NCI-H2227 treated with DMSO at 0.1 percent for 48 hours (cell line): ENCODE measurements around the gene KCNA1.
A peak's percentile ranks its signal among the peaks of the same experiment; 100 is the strongest.
"Not testable (repeated sequence)": the region's sequence is repeated elsewhere in the genome, so short reads cannot be mapped to it uniquely, and the experiment has no call there.

Experiments used
- DNase-seq: peaks from one replicate; lab custom pipeline; 2025; lab: John Stamatoyannopoulos, UW

KCNA1 gene

DNA sequence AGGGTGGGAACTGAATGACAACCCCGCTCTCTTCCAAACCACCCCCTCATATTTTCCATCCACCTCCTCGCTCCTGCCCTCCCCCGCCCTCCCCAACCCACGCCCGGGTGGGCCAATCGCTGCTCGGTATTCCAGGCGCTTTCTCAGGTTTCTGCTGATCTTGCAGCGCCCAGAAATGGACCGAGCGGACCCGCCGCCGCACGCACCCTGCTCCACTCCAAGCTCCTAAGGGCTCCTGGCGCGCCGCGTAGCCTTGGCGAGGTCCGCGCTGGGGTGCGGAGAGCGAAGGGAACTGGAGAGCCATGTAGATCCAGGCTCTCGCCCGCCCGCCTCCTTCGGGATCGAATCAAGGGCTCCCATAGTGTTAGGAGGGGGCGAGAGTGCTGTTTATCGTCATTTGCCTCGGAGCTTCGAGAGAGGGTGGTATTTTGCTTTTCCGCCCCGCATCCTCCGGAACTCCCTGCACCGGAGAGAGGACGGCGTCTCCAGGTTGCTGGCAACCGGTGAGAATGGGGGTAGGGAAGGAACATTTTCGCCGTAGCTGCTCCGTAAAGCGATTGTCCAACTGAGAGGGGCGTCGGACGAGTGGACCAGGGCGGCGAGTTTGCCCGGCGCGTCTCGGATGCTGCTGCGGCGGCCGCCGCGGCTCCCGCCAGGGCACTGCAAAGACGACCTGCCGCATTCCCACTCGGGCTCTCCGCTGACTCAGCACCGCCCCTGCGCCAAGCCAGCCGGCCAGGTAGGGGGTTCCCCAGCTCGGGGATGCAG lies at the start of gene KCNA1:
KCNA1 (plus strand) TSS at position 172 of the 768 bp plus-strand sequence. CDS start 1,474 bp downstream, outside the sequence.
- DNase-seq, result no peak

DNA sequence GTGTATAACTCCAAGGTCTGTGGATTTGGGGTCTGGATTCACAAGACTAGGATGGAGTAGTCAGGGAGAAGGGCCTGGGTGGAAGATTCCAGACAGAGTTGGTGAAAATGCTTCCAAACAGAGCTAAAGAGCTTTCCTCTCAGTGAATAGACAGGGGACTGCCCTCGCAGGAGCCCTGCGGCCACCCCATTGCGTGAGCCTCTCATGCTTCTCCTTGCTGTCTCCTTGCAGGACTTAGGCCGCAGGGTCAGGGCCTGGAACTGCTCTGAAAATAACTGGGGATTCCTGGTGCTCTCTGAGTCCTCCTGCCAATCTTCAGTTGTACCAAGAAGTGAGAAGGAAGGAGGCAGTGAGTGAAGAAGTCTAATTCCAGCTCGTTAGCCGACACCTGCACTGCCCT lies 49.0 kb upstream of the KCNA1 start:
- no peak for DNase-seq

DNA sequence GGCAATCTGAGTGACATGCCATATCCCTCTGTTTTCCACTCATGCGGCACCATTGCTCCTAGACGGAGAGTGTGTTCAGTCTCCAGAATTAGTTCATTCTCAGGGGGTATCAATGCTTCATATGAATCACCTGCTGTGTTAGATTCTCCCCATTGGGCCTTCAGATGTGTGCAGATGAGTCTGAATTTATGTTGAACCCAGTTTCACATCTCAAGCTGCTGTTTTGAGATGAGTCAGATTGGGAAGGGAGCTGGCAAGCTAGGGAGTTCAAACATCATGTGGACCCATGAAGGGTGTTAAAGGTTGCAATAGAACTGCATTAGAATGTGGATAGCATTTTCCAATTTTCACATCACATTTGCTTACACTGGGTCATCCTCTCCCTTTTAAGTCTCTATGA lies 46.9 kb upstream of the KCNA1 start:
- no peak for DNase-seq

DNA sequence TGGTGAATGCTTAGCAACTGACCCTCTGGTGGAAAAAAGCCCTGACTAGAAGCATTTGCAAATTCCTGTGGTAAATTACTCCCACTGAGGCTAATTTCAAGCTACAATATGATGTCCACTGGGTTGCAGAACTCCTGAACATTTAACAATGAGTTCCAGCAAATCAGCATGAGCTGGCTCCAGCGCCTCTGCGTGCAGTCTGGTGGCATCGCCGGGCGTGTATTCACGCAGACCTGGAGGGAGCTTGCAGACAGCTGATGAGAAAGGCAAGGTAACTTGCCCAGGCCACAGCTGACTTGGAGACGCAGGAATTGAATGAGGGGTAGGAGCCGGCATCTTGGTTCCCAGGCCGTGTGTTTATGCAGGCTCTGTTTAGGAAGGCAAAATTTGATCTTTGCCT lies 45.1 kb upstream of the KCNA1 start:
- DNase-seq, result no peak

GRCh38 chr12:4865246-4865645 lies 44.5 kb upstream of the KCNA1 start:
- DNase-seq, result no peak

DNA sequence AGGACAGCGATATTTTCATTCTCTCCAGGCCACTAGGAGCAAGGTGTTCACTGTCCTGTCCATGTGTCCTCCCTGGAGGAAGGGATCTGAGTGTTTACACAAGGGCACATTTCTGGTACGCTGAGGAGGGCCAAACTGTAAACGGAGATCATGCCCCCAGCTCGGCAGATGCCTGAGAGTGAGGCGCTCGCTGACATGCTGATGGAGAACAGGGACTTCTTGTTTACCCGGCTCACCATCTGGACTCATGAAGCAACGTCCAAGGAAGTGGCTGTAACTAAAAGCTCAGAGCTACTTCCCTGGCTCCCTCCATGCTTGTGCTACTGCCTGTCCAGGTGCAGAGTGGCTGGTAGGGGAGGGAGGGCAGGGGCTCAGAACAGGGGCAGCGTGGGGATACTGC lies 43.4 kb upstream of the KCNA1 start:
- no peak for DNase-seq

DNA sequence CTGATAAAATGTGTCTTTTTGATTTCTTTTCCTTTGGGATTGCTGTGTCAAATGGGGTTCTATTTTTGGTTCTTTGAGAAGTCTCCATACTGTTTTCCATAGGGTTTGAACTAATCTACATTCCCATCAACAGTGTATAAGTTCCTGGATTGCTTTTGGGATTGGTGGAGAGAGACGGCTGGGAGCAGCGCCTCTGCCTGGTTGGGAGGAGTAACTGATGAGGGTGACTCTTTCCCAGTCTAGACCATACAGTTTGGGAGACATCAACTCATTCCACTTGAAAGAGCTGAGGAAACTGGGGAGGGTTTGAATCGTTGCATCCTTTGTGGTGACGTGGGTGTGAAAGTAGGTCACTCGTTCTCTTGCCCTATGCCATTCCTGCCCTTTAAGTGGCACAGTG lies 42.3 kb upstream of the KCNA1 start:
- DNase-seq, result no peak

DNA sequence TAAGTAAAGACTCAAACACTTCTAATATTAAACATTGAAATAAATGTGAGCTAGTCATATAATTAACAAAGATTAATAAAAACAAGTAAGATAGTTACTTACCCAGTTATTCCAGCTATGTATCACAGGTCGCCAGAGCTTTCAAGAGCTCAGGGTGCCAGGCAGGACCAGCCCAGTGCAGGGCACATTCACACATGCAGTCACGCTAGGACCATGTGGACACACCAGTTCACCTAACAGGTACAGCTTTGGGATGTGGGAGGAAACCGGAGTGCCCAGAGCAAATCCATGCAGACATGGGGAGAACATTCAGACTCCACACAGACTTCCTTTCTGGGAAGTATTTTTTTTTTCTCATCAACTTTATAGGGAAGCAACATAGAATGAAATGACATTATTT lies 39.3 kb upstream of the KCNA1 start:
- no peak for DNase-seq

DNA sequence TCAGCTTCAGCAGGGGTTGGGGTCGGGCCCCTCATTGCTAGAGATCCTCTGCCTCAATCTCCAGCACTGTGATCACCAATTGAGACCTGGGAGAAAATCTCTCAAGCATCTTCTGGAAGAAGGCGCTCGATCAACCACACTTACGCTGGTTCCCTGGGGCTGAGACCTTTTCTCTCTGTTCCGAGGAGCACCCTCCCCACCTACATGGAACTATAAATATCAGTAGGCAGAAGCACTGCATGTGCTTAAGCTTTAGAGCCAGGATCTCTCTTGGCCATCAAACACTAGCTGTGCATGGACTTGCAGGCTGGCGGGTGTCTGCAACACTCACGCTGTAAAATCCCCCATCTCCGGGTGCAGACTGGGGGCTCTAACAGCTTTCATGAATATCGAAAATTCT lies 38.2 kb upstream of the KCNA1 start:
- DNase-seq, result no peak

- DNase-seq, result no peak
Measured at GRCh38 chr12:4873947-4874346, 35.8 kb upstream of the KCNA1 start.

GRCh38 chr12:4874671-4875070 lies 35.0 kb upstream of the KCNA1 start:
- no peak for DNase-seq

DNA sequence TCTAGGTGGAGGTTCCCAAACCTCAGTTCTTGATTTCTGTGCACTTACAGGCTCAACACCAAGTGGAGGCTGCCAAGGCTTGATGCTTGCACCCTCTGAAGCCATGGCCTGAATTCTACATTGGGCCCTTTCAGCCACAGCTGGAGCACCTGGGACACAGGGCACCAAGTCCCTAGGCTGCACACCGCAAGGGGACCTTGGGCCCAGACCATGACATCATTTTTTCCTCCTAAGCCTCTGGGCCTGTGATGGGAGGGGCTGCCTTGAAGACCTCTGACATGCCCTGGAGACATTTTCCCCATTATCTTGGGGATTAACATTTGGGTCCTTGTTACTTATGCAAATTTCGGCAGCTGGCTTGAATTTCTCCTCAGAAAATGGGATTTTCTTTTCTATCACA lies 30.2 kb upstream of the KCNA1 start:
- DNase-seq, result not testable (repeated sequence)

DNA sequence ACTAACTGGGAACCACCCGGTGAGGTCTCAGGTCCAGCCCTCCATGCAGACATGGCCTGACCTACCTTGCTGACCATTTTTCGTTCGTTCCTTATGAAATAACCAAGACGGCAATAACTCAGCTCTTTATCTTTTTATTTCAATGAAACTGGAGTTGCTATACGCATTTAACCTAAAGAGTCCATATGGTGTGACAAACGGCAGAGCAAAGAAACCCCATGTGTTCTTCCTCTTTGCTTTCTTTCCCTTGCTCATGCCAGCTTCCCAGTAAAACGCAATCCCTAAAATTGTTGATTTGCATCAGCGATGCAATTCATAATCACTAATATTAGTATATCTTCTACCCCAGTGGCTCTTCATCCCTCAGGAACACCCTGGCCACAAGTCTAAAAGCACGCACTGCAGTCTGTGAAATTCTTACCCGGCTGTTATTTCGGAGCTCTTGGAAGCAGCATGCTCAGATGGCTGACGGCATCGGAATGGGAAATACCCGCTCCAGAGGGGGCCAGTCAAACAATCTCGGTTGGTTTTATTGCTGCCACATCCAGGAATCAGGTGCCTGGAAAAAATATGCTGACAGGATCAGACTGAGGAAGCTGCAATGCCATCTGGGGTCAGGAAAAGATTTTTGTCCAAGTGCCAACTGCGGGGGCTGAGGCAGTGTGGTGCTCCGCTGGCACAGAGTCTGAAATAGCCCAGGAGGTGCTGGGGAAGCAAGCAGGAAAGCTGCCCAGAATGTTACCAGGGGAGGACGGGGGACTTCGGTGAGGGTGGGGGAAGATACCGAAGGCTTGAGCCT lies 28.2 kb upstream of the KCNA1 start:
- DNase-seq, result no peak

DNA sequence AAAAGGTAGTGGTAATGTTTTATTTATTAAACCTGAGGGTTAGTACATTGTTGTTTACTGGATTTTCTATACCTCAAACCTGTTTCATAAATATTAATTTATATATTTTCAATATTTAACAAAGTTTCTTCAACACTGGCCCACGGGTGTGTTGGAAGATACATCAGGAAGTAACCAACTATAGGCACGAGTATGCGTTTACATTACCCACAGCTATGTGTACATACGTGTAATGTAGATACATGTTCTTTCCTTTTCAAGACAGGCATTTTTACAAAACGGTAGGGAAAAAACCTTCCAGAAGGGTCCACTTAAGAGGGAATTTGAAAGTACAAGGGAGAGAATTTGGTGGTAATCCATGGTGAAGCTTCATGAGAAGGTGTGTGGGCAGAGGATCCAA lies 17.8 kb upstream of the KCNA1 start:
- DNase-seq, result no peak

DNA sequence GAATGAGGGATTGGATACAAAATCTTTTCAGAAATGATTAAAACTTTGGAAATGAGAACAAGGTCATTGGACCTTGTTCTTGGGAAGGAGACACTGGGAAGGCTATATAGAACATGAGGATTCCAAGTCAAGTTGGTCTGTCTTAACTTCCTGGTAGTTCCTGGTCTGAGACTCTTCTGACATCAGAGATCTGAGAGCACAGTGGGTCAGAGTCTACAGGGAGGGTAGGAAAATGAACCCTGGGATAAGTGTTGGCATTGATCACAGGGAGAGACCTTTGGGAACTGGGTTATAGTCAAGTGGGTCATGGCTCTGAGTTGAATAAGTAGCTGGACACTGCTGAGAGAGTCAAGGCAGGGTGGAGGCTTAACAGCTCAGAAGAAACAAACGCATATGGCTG lies 17.3 kb upstream of the KCNA1 start:
- DNase-seq, result no peak

GRCh38 chr12:4894019-4894418 lies 15.7 kb upstream of the KCNA1 start:
- no peak for DNase-seq

DNA sequence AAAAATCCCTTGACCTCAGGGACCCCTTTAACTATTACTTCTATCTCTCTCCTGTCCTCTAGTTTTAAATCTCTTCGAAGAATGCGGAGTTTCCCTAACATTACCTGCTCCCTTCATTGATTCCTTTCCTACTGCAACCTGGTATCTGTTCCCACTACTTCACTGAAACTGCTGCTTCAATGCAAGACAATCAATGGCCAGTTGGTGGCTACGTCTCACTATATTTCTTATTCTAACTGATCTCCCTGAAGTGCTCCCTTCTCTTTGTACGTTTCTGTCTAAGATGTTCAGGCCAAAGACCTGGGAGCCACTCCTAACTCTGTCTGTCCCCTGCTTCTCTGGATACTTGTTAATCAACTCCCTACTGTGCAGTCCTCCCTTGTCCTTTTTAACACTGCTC lies 10.3 kb upstream of the KCNA1 start:
- DNase-seq, result peak; percentile 1

DNA sequence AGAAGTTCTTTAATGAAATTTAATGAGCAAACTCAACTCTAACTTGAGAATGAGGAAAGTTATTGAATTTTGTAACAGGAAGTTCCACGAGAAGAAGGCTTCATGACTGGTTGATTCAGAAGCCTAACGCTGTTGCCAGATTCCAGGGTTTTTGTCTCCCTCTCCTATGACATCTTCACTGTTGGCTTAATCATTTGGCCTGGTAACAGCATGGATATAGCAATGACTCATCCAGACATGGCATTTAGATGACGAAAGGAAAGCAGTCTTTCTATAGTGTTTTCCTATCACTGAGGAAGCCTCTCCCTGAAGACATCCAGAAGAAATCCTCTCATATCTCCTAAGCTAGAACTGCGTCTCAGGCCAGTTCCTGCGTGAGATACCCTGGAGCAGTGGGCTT lies 9.4 kb upstream of the KCNA1 start:
- DNase-seq, result no peak

- no peak for DNase-seq
Measured at GRCh38 chr12:4905316-4905715, 4.4 kb upstream of the KCNA1 start.

GRCh38 chr12:4908684-4909409 lies 858 bp upstream of the KCNA1 start:
- peak; percentile 67 for DNase-seq

GRCh38 chr12:4909410-4909733 lies 333 bp upstream of the KCNA1 start:
- peak; percentile 56 for DNase-seq

DNA sequence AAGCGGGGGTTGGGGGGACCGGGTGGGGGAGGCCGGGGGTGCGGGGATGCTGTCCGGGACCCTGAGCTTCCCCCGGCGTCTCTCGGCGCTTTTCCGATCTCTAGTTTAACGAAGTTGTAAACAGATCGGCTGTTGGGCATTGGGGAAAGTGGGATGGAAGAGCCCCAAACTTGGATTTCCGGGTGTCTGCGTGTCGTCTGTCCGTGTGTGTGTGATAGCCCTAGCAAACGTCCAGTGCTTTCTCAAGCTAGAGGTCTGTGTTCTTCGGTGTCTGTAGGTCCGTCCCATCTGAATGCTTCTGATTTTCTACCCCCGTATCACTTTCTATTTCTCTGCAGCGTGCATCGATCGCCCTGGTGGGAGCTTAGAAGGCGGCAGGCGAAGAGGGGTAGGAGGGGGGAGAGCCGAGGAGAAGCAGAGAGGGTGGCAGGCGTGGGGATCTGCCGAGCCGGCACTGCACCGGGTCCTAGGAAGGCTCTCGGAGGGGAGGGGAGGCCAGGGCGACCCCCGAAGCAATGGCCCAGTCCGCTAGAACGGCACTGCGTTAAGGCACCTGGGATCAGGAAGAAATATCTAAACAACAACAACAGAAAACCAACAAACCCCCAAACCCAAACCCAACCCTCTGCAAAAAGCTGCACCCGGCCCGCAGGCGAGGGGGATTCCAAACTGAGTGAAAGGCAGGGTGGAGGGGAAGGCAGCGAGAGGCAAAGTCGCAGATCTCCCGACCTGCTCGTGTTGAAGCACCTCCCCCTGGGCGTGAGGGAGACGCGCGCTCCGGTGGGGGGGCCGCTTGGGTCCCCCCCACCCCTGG lies 1.0 kb downstream of the KCNA1 start:
- peak; percentile 11 for DNase-seq
